PC-9 (cell line): ENCODE measurements around the gene NIPAL3. TPM values are rescaled to one million over a fixed set of nuclear protein-coding genes. Genes with fewer than 3 reads are reported as not detected.

ENCODE experiments used
- BruUV-seq: library from RNA; stranded (reverse); fragments of 400-500 nt; replicated peaks from 2 replicates; lab custom pipeline; 2021; lab: Mats Ljungman, UMichigan
- CTCF ChIA-PET: fragments of 300-600 bp; sonication (Branson Sonifier 250); formaldehyde crosslinking; loops from one replicate; lab custom pipeline; 2022; ENCODE audit warnings: antibody characterized with exemption; lab: Charles Lee
- POLR2A ChIA-PET: fragments of 300-600 bp; sonication (Branson Sonifier 250); formaldehyde crosslinking; loops from one replicate; lab custom pipeline; 2022; ENCODE audit warnings: antibody characterized with exemption; ENCODE audit not compliant: unreplicated experiment; lab: Charles Lee
- DNase-seq, 2 experiments: peaks; one replicate each; pipeline versions ENCODE4 v3.0.0 to v3.0.0-alpha.2; 2015 to 2022; ENCODE audit warnings: mixed read lengths in 1 of 2
- H2AFZ ChIP-seq: fragments of 200-600 bp; sonication (generic); 2 replicates; pipeline ENCODE4 v1.8.1; 2017; ENCODE audit warnings: antibody characterized with exemption
- H3F3A ChIP-seq: fragments of 200-600 bp; sonication (generic); 2 replicates; pipeline ENCODE4 v1.8.1; 2017; ENCODE audit warnings: antibody characterized with exemption, mild to moderate bottlenecking, low read depth; ENCODE audit not compliant: insufficient read depth
- H3K27ac ChIP-seq: fragments of 200-600 bp; sonication (generic); 2 replicates; pipeline ENCODE4 v1.6.1; 2016; ENCODE audit warnings: mixed run types
- H3K27me3 ChIP-seq: fragments of 200-600 bp; sonication (generic); 2 replicates; pipeline ENCODE4 v1.6.1; 2016; ENCODE audit warnings: low read depth, mixed run types; ENCODE audit not compliant: insufficient read depth
- H3K36me3 ChIP-seq: fragments of 200-600 bp; sonication (generic); 2 replicates; pipeline ENCODE4 v1.6.1; 2016; ENCODE audit warnings: low read depth, mixed run types
- H3K4me1 ChIP-seq: fragments of 200-600 bp; sonication (generic); replicated peaks from 2 replicates; pipeline ENCODE4 v1.6.1; 2016; ENCODE audit warnings: mixed run types; ENCODE audit not compliant: insufficient read depth
- H3K4me2 ChIP-seq: fragments of 200-600 bp; sonication (generic); 2 replicates; pipeline ENCODE4 v1.6.1; 2017; ENCODE audit warnings: mixed run types
- H3K4me3 ChIP-seq: fragments of 200-600 bp; sonication (generic); 2 replicates; pipeline ENCODE4 v1.6.1; 2016; ENCODE audit warnings: mixed run types
- H3K79me2 ChIP-seq: fragments of 200-600 bp; sonication (generic); 2 replicates; pipeline ENCODE4 v1.6.1; 2017; ENCODE audit warnings: low read depth, mixed run types
- H3K9me2 ChIP-seq: fragments of 200-600 bp; sonication (generic); 2 replicates; pipeline ENCODE4 v1.8.1; 2017; ENCODE audit warnings: mild to moderate bottlenecking; ENCODE audit not compliant: insufficient read depth
- H3K9me3 ChIP-seq: fragments of 200-600 bp; sonication (generic); 2 replicates; pipeline ENCODE4 v1.8.1; 2016; ENCODE audit warnings: low read depth; ENCODE audit not compliant: insufficient read depth
- H4K20me1 ChIP-seq: fragments of 200-600 bp; sonication (generic); 2 replicates; pipeline ENCODE4 v1.8.1; 2017; ENCODE audit not compliant: insufficient read depth
- CTCF ChIP-seq: fragments of 200-600 bp; sonication (generic); conservative IDR thresholded peaks from 2 replicates; pipeline ENCODE4 v1.6.1; 2017; ENCODE audit warnings: mixed run types, antibody characterized with exemption, mild to moderate bottlenecking, moderate library complexity
- EZH2 ChIP-seq: fragments of 200-600 bp; sonication (generic); IDR thresholded peaks from 2 replicates; pipeline ENCODE4 v1.8.0; 2017; ENCODE audit warnings: antibody characterized with exemption, low read depth
- intact Hi-C: fragments of 100-400 bp; cut with micrococcal nuclease; formaldehyde crosslinking; loops from one replicate; pipeline ENCODE4 v1.10.0; 2022; ENCODE audit not compliant: unreplicated experiment
- total RNA-seq: library from RNA; stranded (reverse); gene quantifications from 2 replicates; pipeline ENCODE4 v1.2.3, GENCODE V29; 2021

NIPAL3 gene
- total RNA-seq, 1 experiment from 2014 or later = 42.0 TPM

- CTCF ChIA-PET = interaction anchor here (0.6 to 1.3 kb wide), 4 partner anchors 82 to 330 kb away, joined by 4 to 6 read pairs (median 4); no protein-coding TSS in a partner anchor
- H3K4me1 ChIP-seq = peaks cover 6% of the 10 kb centered on the region; the same call in 1 of the 2 replicates
- intact Hi-C loops = loop anchor here (1.0 to 5.0 kb wide), 2 partner anchors 86 to 91 kb away; partner anchors contain the start of gene NIPAL3
Observed at GRCh38 chr1:24501371-24502064, 85.9 kb downstream of the NIPAL3 start.

GRCh38 chr1:24502065-24502708, 86.6 kb downstream of the NIPAL3 start:
- peak overlapping the region; percentile 82 for H3K4me2 ChIP-seq
- H3K9me3 ChIP-seq = no peaks in the 10 kb centered on the region
- DNase-seq = peak; percentile 39 to 71
- H4K20me1 ChIP-seq = no peaks in the 10 kb centered on the region
- H2AFZ ChIP-seq = peak overlapping the region; percentile 91
- TF ChIP-seq CTCF (no peak), EZH2 (no peak)
- H3K4me1 ChIP-seq = peaks cover 6% of the 10 kb centered on the region; the same call in 1 of the 2 replicates
- no peaks in the 10 kb centered on the region for H3K9me2 ChIP-seq
- no peaks in the 10 kb centered on the region for H3K27me3 ChIP-seq
- H3F3A ChIP-seq = no peaks in the 10 kb centered on the region
- no peaks in the 10 kb centered on the region for H3K79me2 ChIP-seq
- peak overlapping the region; percentile 67 for H3K4me3 ChIP-seq
- BruUV-seq = no TSS peak
- ChIA-PET CTCF (interaction anchor here (0.9 to 1.3 kb wide), 2 partner anchors 136 to 303 kb away, joined by 4 to 6 read pairs; no protein-coding TSS in a partner anchor), POLR2A (interaction anchor here (0.5 to 0.7 kb wide), 5 partner anchors 10 to 323 kb away, joined by 3 to 5 read pairs (median 3); no protein-coding TSS in a partner anchor)
- H3K36me3 ChIP-seq = no peaks in the 10 kb centered on the region
- intact Hi-C loops = loop anchor here (1.0 to 5.0 kb wide), 2 partner anchors 87 to 90 kb away; partner anchors contain the start of gene NIPAL3
- no peak overlapping the region for H3K27ac ChIP-seq

More at GRCh38 chr1:24501371-24502064, 85.9 kb downstream of the NIPAL3 start:
- Histone ChIP-seq H3K27ac (no peak overlapping the region), H3K4me3 (peak overlapping the region; percentile 67), H3K36me3 (no peaks in the 10 kb centered on the region), H3K79me2 (no peaks in the 10 kb centered on the region), H3K4me2 (peak overlapping the region; percentile 82), H3K9me2 (no peaks in the 10 kb centered on the region), H3K27me3 (no peaks in the 10 kb centered on the region), H3K9me3 (no peaks in the 10 kb centered on the region), H4K20me1 (no peaks in the 10 kb centered on the region), H3F3A (no peaks in the 10 kb centered on the region), H2AFZ (peak overlapping the region; percentile 91)
- POLR2A ChIA-PET = interaction anchor here (0.5 to 0.7 kb wide), 5 partner anchors 10 to 298 kb away, joined by 3 to 31 read pairs (median 3); no protein-coding TSS in a partner anchor
- DNase-seq = no peak
- TF ChIP-seq EZH2 (no peak), CTCF (no peak)
- BruUV-seq = TSS peak; percentile 79

GRCh38 chr1:24502709-24503058, 87.1 kb downstream of the NIPAL3 start, which contains the start of gene RCAN3:
RCAN3 (plus strand) TSS chr1:24502836; CDS start chr1:24514373, 11,537 bp downstream.
- peaks cover 6% of the 10 kb centered on the region; the same call in 1 of the 2 replicates for H3K4me1 ChIP-seq
- TF ChIP-seq EZH2 (no peak), CTCF (no peak)
- H3F3A ChIP-seq = no peaks in the 10 kb centered on the region
- no peaks in the 10 kb centered on the region for H3K9me2 ChIP-seq
- H2AFZ ChIP-seq = peak within 1 kb of the TSS; percentile 91
- ChIA-PET POLR2A (interaction anchor here (0.6 to 0.7 kb wide), 4 partner anchors 8 to 323 kb away, joined by 3 to 5 read pairs (median 4); no protein-coding TSS in a partner anchor), CTCF (interaction anchor here (1.3 kb wide), 1 partner anchor 304 kb away, joined by 6 read pairs; no protein-coding TSS in a partner anchor)
- no peak within 1 kb of the TSS for H3K27ac ChIP-seq
- DNase-seq = peak; percentile 65 to 91
- no peaks in the 10 kb centered on the region for H3K79me2 ChIP-seq
- no peaks in the 10 kb centered on the region for H3K27me3 ChIP-seq
- H3K36me3 ChIP-seq = no peaks in the 10 kb centered on the region
- no peaks in the 10 kb centered on the region for H4K20me1 ChIP-seq
- peak within 1 kb of the TSS; percentile 74 for H3K4me3 ChIP-seq
- no peaks in the 10 kb centered on the region for H3K9me3 ChIP-seq
- no TSS peak for BruUV-seq
- H3K4me2 ChIP-seq = peak within 1 kb of the TSS; percentile 93
- intact Hi-C loops = loop anchor here (1.0 to 5.0 kb wide), 2 partner anchors 87 to 90 kb away; partner anchors contain the start of gene NIPAL3
